K562 (cell line): ENCODE results near the gene CDC42EP1. TPM values are rescaled to one million over a fixed set of nuclear protein-coding genes. Genes with fewer than 3 reads are reported as not detected.

Source experiments
- ATAC-seq: fragments of 200-7000 bp; cut with Tn5 transposase; 3 replicates; pipeline ENCODE4 v1.9.1; 2020; ENCODE audit warnings: moderate library complexity
- BruUV-seq: library from RNA; stranded (reverse); fragments of 400-500 nt; replicated peaks from 2 replicates; lab custom pipeline; 2021; lab: Mats Ljungman, UMichigan
- CTCF ChIA-PET: fragments of 300-600 bp; formaldehyde crosslinking; extraction: SDS; loops from one replicate; lab custom pipeline; 2021; ENCODE audit warnings: low intra/inter-chr PET ratio; lab: Yijun Ruan, JAX
- POLR2A ChIA-PET: fragments of 300-600, 350-650 bp; sonication (Branson Sonifier 250); formaldehyde crosslinking; extraction: SDS; loops from one replicate; lab custom pipeline; 2021; ENCODE audit warnings: antibody characterized with exemption, inconsistent platforms; lab: Yijun Ruan, JAX
- DNase-seq, 4 experiments: peaks; one replicate each; pipeline versions ENCODE4 v3.0.0 to v3.0.0-alpha.2; 2011 to 2018; ENCODE audit warnings: low spot score in 3 of 4, mixed read lengths in 3 of 4; ENCODE audit errors: extremely low read depth in 1 of 4
- FAIRE-seq: peaks from 2 replicates; lab custom pipeline; 2011; peaks lifted over from hg19 to GRCh38; lab: Jason Lieb, UNC
- H2AFZ ChIP-seq: 2 replicates; pipeline ENCODE4 v1.6.0; 2011; ENCODE audit warnings: low read depth, low read length, control low read depth, inconsistent platforms
- H3K27ac ChIP-seq: fragments of 200-600 bp; 3 replicates; pipeline ENCODE4 v1.8.0; 2011; ENCODE audit warnings: low read depth, mild to moderate bottlenecking, control low read depth, inconsistent platforms, low read length, moderate library complexity, mixed read lengths; ENCODE audit errors: extremely low read depth
- H3K27me3 ChIP-seq, 2 experiments: fragments of 300-600 bp in 1 of 2; 2 replicates in 1 of 2; 3 replicates in 1 of 2; pipeline versions ENCODE4 v1.6.0 to v1.8.0; 2011; ENCODE audit warnings: inconsistent platforms in 2 of 2, low read length in 2 of 2, mild to moderate bottlenecking in 1 of 2, mixed read lengths in 1 of 2, moderate library complexity in 1 of 2; ENCODE audit not compliant: control insufficient read depth in 2 of 2, insufficient read depth in 2 of 2
- H3K36me3 ChIP-seq: fragments of 300-600 bp; 3 replicates; pipeline ENCODE4 v1.8.0; 2011; ENCODE audit warnings: mild to moderate bottlenecking, low read length, inconsistent platforms; ENCODE audit not compliant: control insufficient read depth, insufficient read depth
- H3K4me1 ChIP-seq, 2 experiments: fragments of 200-600 bp in 1 of 2; replicated peaks in 1 of 2; 2 replicates in 1 of 2; 3 replicates in 1 of 2; pipeline versions ENCODE4 v1.5.1 to v1.8.0; 2011; ENCODE audit warnings: inconsistent platforms in 2 of 2, low read length in 2 of 2, mild to moderate bottlenecking in 1 of 2, mixed read lengths in 1 of 2, moderate library complexity in 1 of 2; ENCODE audit not compliant: control insufficient read depth in 2 of 2, insufficient read depth in 2 of 2
- H3K4me2 ChIP-seq: 2 replicates; pipeline ENCODE4 v1.6.1; 2011; ENCODE audit warnings: low read length, control low read depth, inconsistent platforms, mixed read lengths; ENCODE audit not compliant: insufficient read depth
- H3K4me3 ChIP-seq: fragments of 200-600 bp; sonication (generic), shearing (Covaris generic); 2 replicates; pipeline ENCODE4 v1.5.1; 2016; ENCODE audit warnings: control low read depth, inconsistent platforms
- H3K79me2 ChIP-seq: fragments of 200-600 bp; 3 replicates; pipeline ENCODE4 v1.8.0; 2011; ENCODE audit warnings: low read length, inconsistent platforms; ENCODE audit not compliant: control insufficient read depth, insufficient read depth
- H3K9ac ChIP-seq, 2 experiments: 2 replicates each; pipeline versions ENCODE4 v1.6.0 to v1.6.1; 2011; ENCODE audit warnings: low read depth in 2 of 2, low read length in 2 of 2, control low read depth in 1 of 2, inconsistent platforms in 1 of 2, mild to moderate bottlenecking in 1 of 2, mixed read lengths in 1 of 2; ENCODE audit not compliant: insufficient read depth in 1 of 2
- H3K9me1 ChIP-seq: one replicate; pipeline ENCODE4 v1.6.0; 2011; ENCODE audit warnings: inconsistent platforms, mild to moderate bottlenecking, low read length, moderate library complexity; ENCODE audit not compliant: control insufficient read depth, insufficient read depth
- H3K9me3 ChIP-seq: replicated peaks from 2 replicates; pipeline ENCODE4 v1.5.1; 2011; ENCODE audit warnings: low read depth, low read length, inconsistent platforms; ENCODE audit not compliant: control insufficient read depth, insufficient read depth
- H4K20me1 ChIP-seq: replicated peaks from 2 replicates; pipeline ENCODE4 v1.6.1; 2011; ENCODE audit warnings: low read length, inconsistent platforms, mixed read lengths; ENCODE audit not compliant: control insufficient read depth, insufficient read depth
- ETV6 ChIP-seq, 3 experiments: fragments of 150-350 bp in 1 of 3; sonication (generic) in 1 of 3; formaldehyde crosslinking in 1 of 3; IDR thresholded peaks; 2 replicates each; pipeline versions ENCODE4 v1.6.1 to v1.8.0; 2014 to 2022; ENCODE audit warnings: borderline replicate concordance in 2 of 3, low read depth in 2 of 3, antibody characterized with exemption in 1 of 3, low read length in 1 of 3, mild to moderate bottlenecking in 1 of 3, missing genetic modification reagents in 1 of 3
- IRF2 ChIP-seq: sonication (generic); formaldehyde crosslinking; IDR thresholded peaks from 2 replicates; pipeline ENCODE4 v1.8.1; 2022; ENCODE audit warnings: mild to moderate bottlenecking, missing genetic modification reagents
- NFE2L1 ChIP-seq: fragments of 450-650 bp; IDR thresholded peaks from 2 replicates; pipeline ENCODE4 v1.6.1; 2016; ENCODE audit warnings: missing genetic modification characterization, low read depth, mild to moderate bottlenecking, missing compliant biosample characterization, moderate library complexity, borderline replicate concordance
- NFIC ChIP-seq: fragments of 450-650 bp; IDR thresholded peaks from 2 replicates; pipeline ENCODE4 v1.6.1; 2017; ENCODE audit warnings: mild to moderate bottlenecking, inconsistent platforms
- OTX1 ChIP-seq: fragments of 450-650 bp; formaldehyde crosslinking; IDR thresholded peaks from 2 replicates; pipeline ENCODE4 v1.4.0; 2022; ENCODE audit warnings: mild to moderate bottlenecking
- RBBP5 ChIP-seq: fragments of 200-600 bp; sonication (generic); IDR thresholded peaks from 2 replicates; pipeline ENCODE4 v1.6.1; 2012; ENCODE audit warnings: borderline replicate concordance, mild to moderate bottlenecking, low read length, control low read depth, inconsistent platforms; ENCODE audit not compliant: insufficient read depth, poor library complexity, severe bottlenecking
- SIX5 ChIP-seq, 2 experiments: IDR thresholded peaks; 2 replicates each; pipeline ENCODE4 v1.6.1; 2011; ENCODE audit warnings: low read length in 2 of 2, borderline replicate concordance in 1 of 2, low read depth in 1 of 2, mild to moderate bottlenecking in 1 of 2, moderate library complexity in 1 of 2; ENCODE audit not compliant: insufficient read depth in 1 of 2
- ZNF232 ChIP-seq: sonication (generic); formaldehyde crosslinking; IDR thresholded peaks from 2 replicates; pipeline ENCODE4 v1.8.0; 2022; ENCODE audit warnings: mild to moderate bottlenecking, missing genetic modification reagents
- WGBS: fragments of 100-300 bp; shearing (Covaris generic); methylation state at CpG from one replicate; pipeline ENCODE4 v1.1.6; 2016; ENCODE audit warnings: low coverage, mixed read lengths; ENCODE audit not compliant: insufficient coverage; ENCODE audit errors: missing lambda C conversion rate; 5-methylcytosine and 5-hydroxymethylcytosine counted together
- in situ Hi-C: fragments of 300-500 bp; cut with MboI; formaldehyde crosslinking; loops from 4 replicates; pipeline ENCODE4 v1.15.0; 2018; ENCODE audit warnings: inconsistent platforms, mixed read lengths
- intact Hi-C: fragments of 100-400 bp; cut with micrococcal nuclease; formaldehyde crosslinking; loops from 2 replicates; pipeline ENCODE4 v1.14.2; 2022
- polyA plus RNA-seq, 8 experiments: library from polyadenylated mRNA; depleted of rRNA in 4 of 8; stranded (reverse) in 5 of 8; unstranded in 3 of 8; fragments of >200 nt; fragmentation: Nextera tagmentation in 2 of 8; fragmentation: Illumina TruSeq in 1 of 8; extraction: Ambion mirVana in 2 of 8; extraction: Trizol in 1 of 8; gene quantifications; 2 replicates each; pipeline versions ENCODE4 v1.2.1 to v1.2.3, GENCODE V29; 2011 to 2014; ENCODE audit warnings: inconsistent platforms in 1 of 8, missing spikeins in 1 of 8
- total RNA-seq, 7 experiments: library from RNA; depleted of rRNA in 6 of 7; stranded (reverse); fragments of >200 nt in 6 of 7; fragmentation: Illumina TruSeq in 2 of 7; extraction: Trizol in 2 of 7; gene quantifications; 2 replicates each; pipeline versions ENCODE4 v1.2.1 to v1.2.3, GENCODE V29; 2011 to 2021; ENCODE audit warnings: low replicate concordance in 1 of 7
- TF ChIP-seq, protein P1 (sequence below): sonication (generic); formaldehyde crosslinking; IDR thresholded peaks from 2 replicates; pipeline ENCODE4 v1.8.1; 2023; ENCODE audit warnings: mild to moderate bottlenecking, missing genetic modification reagents
- TF ChIP-seq, protein P2 (sequence below): sonication (generic); formaldehyde crosslinking; IDR thresholded peaks from 2 replicates; pipeline ENCODE4 v1.8.1; 2023; ENCODE audit warnings: mild to moderate bottlenecking, missing genetic modification reagents
- TF ChIP-seq, protein P3 (sequence below): fragments of 150-350 bp; IDR thresholded peaks from 2 replicates; pipeline ENCODE4 v1.6.1; 2014; ENCODE audit warnings: low read depth, mild to moderate bottlenecking, low read length, borderline replicate concordance

The CDC42EP1 gene
- total and polyA plus RNA-seq, 9 of the 15 experiments (the other 6 are each of a cell fraction or from before 2014, with no cell fraction given): 0.67 to 70.2 (median 7.3) TPM

DNA sequence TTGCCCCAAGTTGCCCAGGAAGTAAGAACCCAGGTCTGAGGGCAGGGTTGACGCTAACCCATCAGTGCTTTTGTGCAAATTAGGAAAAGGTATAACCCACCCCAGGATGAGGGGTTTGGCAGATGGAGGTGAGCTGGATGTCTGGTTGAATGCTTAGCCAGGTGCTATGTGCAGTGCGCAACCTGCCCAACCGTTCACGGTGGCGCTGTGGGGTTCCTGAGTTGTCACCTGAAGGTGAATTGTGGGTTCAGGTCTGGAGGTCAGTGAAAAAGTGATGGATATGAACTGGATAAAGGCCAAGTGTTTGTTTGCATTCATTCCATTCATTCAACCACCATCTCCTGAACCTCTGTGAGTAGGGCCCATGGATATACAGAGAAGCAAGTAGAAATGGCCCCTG is 34.0 kb downstream of the CDC42EP1 start (continued):
- no peak for TF ChIP-seq SIX5 (IDR thresholded peaks at IDR 0.05; ENCODE audit: borderline replicate concordance in 1 of 2, insufficient read depth in 1 of 2, low read depth in 1 of 2, low read length in 2 of 2)

DNA sequence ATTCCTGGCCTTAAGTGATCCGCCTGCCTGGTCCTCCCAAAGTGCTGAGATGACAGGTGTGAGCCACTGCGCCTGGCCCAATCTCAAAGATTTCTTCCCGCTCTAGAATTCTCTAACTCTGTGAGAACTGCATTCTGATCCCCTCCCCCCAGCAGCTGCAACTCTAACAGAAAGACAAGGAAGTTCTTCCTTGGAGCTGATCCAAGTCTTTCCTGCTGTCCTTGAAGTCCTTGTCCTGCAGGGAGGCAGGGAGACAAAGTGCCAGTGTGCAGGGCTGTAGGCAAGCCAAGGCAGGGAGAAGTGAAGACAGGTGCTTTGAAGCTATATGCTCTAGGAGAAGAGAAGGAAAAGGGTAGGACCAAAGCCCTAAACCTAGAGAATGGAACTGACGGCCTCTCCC is 38.9 kb downstream of the CDC42EP1 start:
- no TSS peak for BruUV-seq
- Histone ChIP-seq H3K27me3 (no peaks in the 10 kb centered on the region), H3K4me3 (no peak overlapping the region), H3K4me1 (peaks cover 10 to 17% of the 10 kb centered on the region in 2 experiments; a peak in 4 of 5 replicates), H3K9ac (peak overlapping the region in 1 of 2 experiments; percentile 52; a peak in 1 of 4 replicates), H3K36me3 (no peaks in the 10 kb centered on the region), H3K9me1 (no peaks in the 10 kb centered on the region), H3K9me3 (no peaks in the 10 kb centered on the region), H4K20me1 (no peaks in the 10 kb centered on the region), H3K79me2 (no peaks in the 10 kb centered on the region), H2AFZ (peak overlapping the region; percentile 39; the same call in 1 of the 2 replicates), H3K4me2 (no peak overlapping the region), H3K27ac (no peak overlapping the region)
- intact Hi-C loops (no loop called here), in situ Hi-C loops (no loop called here)
- ATAC-seq (no peak), DNase-seq (peak in 1 of 4 experiments; percentile 18), FAIRE-seq (no peak)
- 48% methylated on average over 4 of the region's 4 CpGs for WGBS
- ChIA-PET POLR2A (interaction anchor here (0.7 to 1.2 kb wide), 2 partner anchors 9 to 31 kb away, joined by 4 to 5 read pairs; partner anchors contain the start of gene GGA1), CTCF (no interaction called here)
- no peak for TF ChIP-seq OTX1 (CRISPR knock-in tag)
- TF ChIP-seq, protein P1, sequence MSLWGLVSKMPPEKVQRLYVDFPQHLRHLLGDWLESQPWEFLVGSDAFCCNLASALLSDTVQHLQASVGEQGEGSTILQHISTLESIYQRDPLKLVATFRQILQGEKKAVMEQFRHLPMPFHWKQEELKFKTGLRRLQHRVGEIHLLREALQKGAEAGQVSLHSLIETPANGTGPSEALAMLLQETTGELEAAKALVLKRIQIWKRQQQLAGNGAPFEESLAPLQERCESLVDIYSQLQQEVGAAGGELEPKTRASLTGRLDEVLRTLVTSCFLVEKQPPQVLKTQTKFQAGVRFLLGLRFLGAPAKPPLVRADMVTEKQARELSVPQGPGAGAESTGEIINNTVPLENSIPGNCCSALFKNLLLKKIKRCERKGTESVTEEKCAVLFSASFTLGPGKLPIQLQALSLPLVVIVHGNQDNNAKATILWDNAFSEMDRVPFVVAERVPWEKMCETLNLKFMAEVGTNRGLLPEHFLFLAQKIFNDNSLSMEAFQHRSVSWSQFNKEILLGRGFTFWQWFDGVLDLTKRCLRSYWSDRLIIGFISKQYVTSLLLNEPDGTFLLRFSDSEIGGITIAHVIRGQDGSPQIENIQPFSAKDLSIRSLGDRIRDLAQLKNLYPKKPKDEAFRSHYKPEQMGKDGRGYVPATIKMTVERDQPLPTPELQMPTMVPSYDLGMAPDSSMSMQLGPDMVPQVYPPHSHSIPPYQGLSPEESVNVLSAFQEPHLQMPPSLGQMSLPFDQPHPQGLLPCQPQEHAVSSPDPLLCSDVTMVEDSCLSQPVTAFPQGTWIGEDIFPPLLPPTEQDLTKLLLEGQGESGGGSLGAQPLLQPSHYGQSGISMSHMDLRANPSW: no peak
- TF ChIP-seq, protein P2, sequence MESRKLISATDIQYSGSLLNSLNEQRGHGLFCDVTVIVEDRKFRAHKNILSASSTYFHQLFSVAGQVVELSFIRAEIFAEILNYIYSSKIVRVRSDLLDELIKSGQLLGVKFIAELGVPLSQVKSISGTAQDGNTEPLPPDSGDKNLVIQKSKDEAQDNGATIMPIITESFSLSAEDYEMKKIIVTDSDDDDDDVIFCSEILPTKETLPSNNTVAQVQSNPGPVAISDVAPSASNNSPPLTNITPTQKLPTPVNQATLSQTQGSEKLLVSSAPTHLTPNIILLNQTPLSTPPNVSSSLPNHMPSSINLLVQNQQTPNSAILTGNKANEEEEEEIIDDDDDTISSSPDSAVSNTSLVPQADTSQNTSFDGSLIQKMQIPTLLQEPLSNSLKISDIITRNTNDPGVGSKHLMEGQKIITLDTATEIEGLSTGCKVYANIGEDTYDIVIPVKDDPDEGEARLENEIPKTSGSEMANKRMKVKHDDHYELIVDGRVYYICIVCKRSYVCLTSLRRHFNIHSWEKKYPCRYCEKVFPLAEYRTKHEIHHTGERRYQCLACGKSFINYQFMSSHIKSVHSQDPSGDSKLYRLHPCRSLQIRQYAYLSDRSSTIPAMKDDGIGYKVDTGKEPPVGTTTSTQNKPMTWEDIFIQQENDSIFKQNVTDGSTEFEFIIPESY (CRISPR knock-in tag): no peak
- TF ChIP-seq ETV6 (IDR thresholded peaks at IDR 0.05; ENCODE audit: borderline replicate concordance in 1 of 2, low read depth in 2 of 2, low read length in 1 of 2): no peak
- no peak for TF ChIP-seq ETV6 (CRISPR knock-in tag; IDR thresholded peaks at IDR 0.05; ENCODE audit: borderline replicate concordance)
- TF ChIP-seq IRF2 (CRISPR knock-in tag): no peak
- TF ChIP-seq ZNF232 (CRISPR knock-in tag): no peak
- TF ChIP-seq, protein P3, sequence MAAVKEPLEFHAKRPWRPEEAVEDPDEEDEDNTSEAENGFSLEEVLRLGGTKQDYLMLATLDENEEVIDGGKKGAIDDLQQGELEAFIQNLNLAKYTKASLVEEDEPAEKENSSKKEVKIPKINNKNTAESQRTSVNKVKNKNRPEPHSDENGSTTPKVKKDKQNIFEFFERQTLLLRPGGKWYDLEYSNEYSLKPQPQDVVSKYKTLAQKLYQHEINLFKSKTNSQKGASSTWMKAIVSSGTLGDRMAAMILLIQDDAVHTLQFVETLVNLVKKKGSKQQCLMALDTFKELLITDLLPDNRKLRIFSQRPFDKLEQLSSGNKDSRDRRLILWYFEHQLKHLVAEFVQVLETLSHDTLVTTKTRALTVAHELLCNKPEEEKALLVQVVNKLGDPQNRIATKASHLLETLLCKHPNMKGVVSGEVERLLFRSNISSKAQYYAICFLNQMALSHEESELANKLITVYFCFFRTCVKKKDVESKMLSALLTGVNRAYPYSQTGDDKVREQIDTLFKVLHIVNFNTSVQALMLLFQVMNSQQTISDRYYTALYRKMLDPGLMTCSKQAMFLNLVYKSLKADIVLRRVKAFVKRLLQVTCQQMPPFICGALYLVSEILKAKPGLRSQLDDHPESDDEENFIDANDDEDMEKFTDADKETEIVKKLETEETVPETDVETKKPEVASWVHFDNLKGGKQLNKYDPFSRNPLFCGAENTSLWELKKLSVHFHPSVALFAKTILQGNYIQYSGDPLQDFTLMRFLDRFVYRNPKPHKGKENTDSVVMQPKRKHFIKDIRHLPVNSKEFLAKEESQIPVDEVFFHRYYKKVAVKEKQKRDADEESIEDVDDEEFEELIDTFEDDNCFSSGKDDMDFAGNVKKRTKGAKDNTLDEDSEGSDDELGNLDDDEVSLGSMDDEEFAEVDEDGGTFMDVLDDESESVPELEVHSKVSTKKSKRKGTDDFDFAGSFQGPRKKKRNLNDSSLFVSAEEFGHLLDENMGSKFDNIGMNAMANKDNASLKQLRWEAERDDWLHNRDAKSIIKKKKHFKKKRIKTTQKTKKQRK: no peak
- no peak for TF ChIP-seq RBBP5
- TF ChIP-seq NFIC: peak; percentile 66
- no peak for TF ChIP-seq NFE2L1 (tag)
